ENCODE measurements around the gene CALML5. TPM values are rescaled to one million over a fixed set of nuclear protein-coding genes. Genes with fewer than 3 reads are reported as not detected.

Gene CALML5
- total RNA-seq, 1 donor from 2014 or later: not detected

DNA sequence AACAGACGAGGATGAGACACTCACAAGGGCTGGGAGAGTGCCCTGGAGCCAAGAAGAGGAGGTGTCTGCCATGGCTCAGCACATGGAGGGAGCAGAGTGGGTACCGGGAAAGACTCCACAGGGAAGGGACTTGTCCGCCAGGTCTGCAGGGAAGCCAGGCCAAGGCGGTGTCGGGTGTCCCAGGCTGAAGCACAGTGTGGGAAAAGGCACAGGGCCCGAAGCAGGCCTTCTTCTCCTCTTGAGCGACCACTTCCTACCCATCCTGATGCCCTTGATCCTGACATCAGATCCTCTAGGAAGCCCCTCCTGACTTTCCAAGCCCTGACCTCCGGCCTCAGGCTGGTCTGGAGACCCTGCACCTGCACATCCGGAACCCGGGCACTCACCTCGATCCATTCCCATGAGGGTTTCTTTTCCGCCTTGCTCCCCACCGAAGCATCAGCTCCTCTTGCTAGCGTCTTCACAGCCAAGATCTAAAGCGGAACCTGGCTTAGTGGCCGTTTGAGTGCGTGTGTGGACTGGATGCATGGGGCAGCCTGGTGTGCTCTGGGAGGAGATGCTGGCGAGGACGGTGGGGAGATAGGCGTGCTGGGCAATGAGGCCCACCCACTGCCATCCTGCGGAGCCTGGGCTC, 33.8 kb upstream of the CALML5 start:
- no peak for DNase-seq (ENCODE audit: low spot score)
- TF ChIP-seq, protein P1, sequence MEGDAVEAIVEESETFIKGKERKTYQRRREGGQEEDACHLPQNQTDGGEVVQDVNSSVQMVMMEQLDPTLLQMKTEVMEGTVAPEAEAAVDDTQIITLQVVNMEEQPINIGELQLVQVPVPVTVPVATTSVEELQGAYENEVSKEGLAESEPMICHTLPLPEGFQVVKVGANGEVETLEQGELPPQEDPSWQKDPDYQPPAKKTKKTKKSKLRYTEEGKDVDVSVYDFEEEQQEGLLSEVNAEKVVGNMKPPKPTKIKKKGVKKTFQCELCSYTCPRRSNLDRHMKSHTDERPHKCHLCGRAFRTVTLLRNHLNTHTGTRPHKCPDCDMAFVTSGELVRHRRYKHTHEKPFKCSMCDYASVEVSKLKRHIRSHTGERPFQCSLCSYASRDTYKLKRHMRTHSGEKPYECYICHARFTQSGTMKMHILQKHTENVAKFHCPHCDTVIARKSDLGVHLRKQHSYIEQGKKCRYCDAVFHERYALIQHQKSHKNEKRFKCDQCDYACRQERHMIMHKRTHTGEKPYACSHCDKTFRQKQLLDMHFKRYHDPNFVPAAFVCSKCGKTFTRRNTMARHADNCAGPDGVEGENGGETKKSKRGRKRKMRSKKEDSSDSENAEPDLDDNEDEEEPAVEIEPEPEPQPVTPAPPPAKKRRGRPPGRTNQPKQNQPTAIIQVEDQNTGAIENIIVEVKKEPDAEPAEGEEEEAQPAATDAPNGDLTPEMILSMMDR (IDR thresholded peaks at IDR 0.05; ENCODE audit: unreplicated experiment): no peak
- Mint-ChIP-seq H3K9me3 (ENCODE audit: unreplicated experiment) (no peaks in the 10 kb centered on the region), H3K27ac (ENCODE audit: unreplicated experiment) (peak overlapping the region; percentile 22), H3K36me3 (ENCODE audit: low read depth, unreplicated experiment) (no peaks in the 10 kb centered on the region), H3K4me3 (ENCODE audit: unreplicated experiment) (no peak overlapping the region), H3K27me3 (ENCODE audit: unreplicated experiment) (peaks cover 9% of the 10 kb centered on the region), H3K4me1 (ENCODE audit: unreplicated experiment) (peaks cover 12% of the 10 kb centered on the region)

GRCh38 chr10:5532618-5533097, 33.3 kb upstream of the CALML5 start:
- Mint-ChIP-seq H3K9me3 (ENCODE audit: unreplicated experiment) (no peaks in the 10 kb centered on the region), H3K36me3 (ENCODE audit: low read depth, unreplicated experiment) (no peaks in the 10 kb centered on the region), H3K27ac (ENCODE audit: unreplicated experiment) (no peak overlapping the region), H3K4me3 (ENCODE audit: unreplicated experiment) (no peak overlapping the region), H3K4me1 (ENCODE audit: unreplicated experiment) (peaks cover 7% of the 10 kb centered on the region), H3K27me3 (ENCODE audit: unreplicated experiment) (peaks cover 6% of the 10 kb centered on the region)
- TF ChIP-seq, protein P1 (IDR thresholded peaks at IDR 0.05; ENCODE audit: unreplicated experiment): no peak
- DNase-seq (ENCODE audit: low spot score): no peak

- no peak overlapping the region for H3K27ac Mint-ChIP-seq (ENCODE audit: unreplicated experiment)
Observed at GRCh38 chr10:5532307-5532605, 32.9 kb upstream of the CALML5 start.

DNA sequence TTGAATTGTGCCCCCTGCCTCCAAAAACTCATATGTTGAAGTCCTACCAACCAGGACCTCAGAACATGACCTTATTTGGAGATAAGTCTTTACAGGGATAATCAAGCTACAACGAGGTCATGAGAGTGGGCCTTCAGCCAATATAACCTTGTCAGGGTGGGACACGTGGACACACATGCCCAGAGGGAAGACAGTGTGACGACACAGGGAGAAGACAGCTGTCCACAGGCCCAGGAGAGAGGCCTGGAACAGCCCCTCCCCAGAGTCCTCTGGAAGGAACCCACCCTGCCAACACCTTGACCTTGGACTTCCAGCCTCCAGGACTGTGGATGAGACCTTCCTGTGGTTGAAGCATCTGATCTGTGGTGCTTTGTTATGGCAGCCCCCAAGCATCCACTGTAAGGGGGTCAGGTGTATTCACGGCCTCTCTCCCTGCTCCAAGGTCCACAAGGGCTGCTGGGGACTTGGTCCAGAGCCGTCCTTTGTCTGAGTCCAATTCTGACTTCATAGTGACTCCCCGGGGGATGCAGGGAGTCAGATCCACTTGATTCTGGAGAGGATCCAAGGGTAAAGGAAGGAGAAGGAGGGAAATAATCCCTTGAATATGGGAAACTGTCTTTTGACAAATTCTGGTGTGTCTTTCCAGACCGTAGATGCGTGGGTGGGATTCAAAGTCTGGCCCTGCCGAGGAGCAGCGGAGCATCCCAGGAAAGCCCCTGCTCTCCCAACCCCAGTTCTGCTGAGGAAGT, 32.4 kb upstream of the CALML5 start:
- Mint-ChIP-seq H3K4me1 (ENCODE audit: unreplicated experiment) (peaks cover 7% of the 10 kb centered on the region), H3K27ac (ENCODE audit: unreplicated experiment) (no peak overlapping the region), H3K9me3 (ENCODE audit: unreplicated experiment) (no peaks in the 10 kb centered on the region), H3K27me3 (ENCODE audit: unreplicated experiment) (peaks cover 6% of the 10 kb centered on the region), H3K36me3 (ENCODE audit: low read depth, unreplicated experiment) (no peaks in the 10 kb centered on the region), H3K4me3 (ENCODE audit: unreplicated experiment) (no peak overlapping the region)
- DNase-seq (ENCODE audit: low spot score): no peak
- TF ChIP-seq, protein P1 (IDR thresholded peaks at IDR 0.05; ENCODE audit: unreplicated experiment): no peak

More at GRCh38 chr10:5532307-5532605, 32.9 kb upstream of the CALML5 start:
- DNase-seq (ENCODE audit: low spot score): no peak
- Mint-ChIP-seq H3K4me3 (ENCODE audit: unreplicated experiment) (no peak overlapping the region), H3K36me3 (ENCODE audit: low read depth, unreplicated experiment) (no peaks in the 10 kb centered on the region), H3K4me1 (ENCODE audit: unreplicated experiment) (peaks cover 7% of the 10 kb centered on the region), H3K9me3 (ENCODE audit: unreplicated experiment) (no peaks in the 10 kb centered on the region), H3K27me3 (ENCODE audit: unreplicated experiment) (peaks cover 6% of the 10 kb centered on the region)
- TF ChIP-seq, protein P1 (IDR thresholded peaks at IDR 0.05; ENCODE audit: unreplicated experiment): no peak
